T-helper 1 cell treated with Interleukin-12 subunit alpha and Interleukin-12 subunit beta and Interleukin-4 antibody, amounts not matched to agents 30 μg/mL and 1 μg/mL, for 36 hours (primary cell): ENCODE measurements around the gene SHROOM3.
"Not testable (repeated sequence)": the region's sequence is repeated elsewhere in the genome, so short reads cannot be mapped to it uniquely, and the experiment has no call there.

ENCODE experiments used
- H3K27ac Mint-ChIP-seq: one replicate; pipeline ENCODE4 v1.8.0; 2021; ENCODE audit warnings: mild to moderate bottlenecking, mixed read lengths
- H3K27me3 Mint-ChIP-seq: one replicate; pipeline ENCODE4 v1.8.0; 2021; ENCODE audit warnings: low read depth, mixed read lengths
- H3K36me3 Mint-ChIP-seq: one replicate; pipeline ENCODE4 v1.8.0; 2021; ENCODE audit warnings: low read depth, mixed read lengths
- H3K4me1 Mint-ChIP-seq: one replicate; pipeline ENCODE4 v1.8.0; 2021; ENCODE audit warnings: low read depth, mixed read lengths
- H3K4me3 Mint-ChIP-seq: one replicate; pipeline ENCODE4 v1.8.0; 2021; ENCODE audit warnings: mild to moderate bottlenecking, moderate library complexity, mixed read lengths
- H3K9me3 Mint-ChIP-seq: one replicate; pipeline ENCODE4 v1.8.0; 2021; ENCODE audit warnings: mixed read lengths

Gene SHROOM3

DNA sequence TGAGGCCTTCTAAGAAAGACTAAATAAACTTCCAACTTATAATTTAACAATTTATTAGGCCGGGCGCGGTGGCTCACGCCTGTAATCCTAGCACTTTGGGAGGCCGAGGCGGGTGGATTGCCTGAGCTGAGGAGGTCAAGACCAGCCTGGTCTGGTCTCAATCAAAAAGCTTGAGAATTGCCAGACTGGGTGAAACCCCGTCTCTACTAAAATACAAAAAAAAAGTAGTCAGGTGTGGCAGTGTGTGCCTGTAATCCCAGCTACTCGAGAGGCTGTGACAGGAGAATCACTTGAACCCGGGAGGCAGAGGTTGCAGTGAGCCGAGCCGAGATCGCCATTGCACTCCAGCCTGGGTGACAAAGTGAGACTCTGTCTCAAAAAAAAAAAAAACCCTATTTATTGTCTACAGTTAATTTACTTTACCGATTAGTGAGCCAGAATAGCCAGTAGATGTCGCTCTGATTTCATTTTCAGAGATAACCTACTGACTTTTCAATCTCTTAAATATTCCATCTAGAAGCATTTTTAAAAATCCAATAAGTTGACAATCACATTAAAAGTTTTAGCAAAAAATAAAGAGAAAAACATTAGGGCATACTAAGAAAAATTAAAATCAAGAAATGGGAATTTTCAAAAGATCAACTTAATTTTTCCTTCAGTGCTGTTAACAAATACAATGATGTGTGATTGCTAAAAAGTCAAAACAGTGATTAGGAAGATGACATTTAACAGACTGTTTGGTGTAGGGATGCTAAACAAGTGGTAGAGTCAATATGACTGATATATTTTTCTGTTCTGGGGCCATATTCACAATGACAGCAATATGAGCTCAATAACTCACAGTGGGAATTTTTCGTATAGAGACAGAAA, 4.3 kb upstream of the SHROOM3 start:
- peaks cover 31% of the 10 kb centered on the region for H3K27me3 Mint-ChIP-seq
- H3K9me3 Mint-ChIP-seq, result no peaks in the 10 kb centered on the region
- H3K27ac Mint-ChIP-seq, result no peak overlapping the region
- no peak overlapping the region for H3K4me3 Mint-ChIP-seq
- H3K4me1 Mint-ChIP-seq, result no peaks in the 10 kb centered on the region
- H3K36me3 Mint-ChIP-seq, result no peaks in the 10 kb centered on the region

DNA sequence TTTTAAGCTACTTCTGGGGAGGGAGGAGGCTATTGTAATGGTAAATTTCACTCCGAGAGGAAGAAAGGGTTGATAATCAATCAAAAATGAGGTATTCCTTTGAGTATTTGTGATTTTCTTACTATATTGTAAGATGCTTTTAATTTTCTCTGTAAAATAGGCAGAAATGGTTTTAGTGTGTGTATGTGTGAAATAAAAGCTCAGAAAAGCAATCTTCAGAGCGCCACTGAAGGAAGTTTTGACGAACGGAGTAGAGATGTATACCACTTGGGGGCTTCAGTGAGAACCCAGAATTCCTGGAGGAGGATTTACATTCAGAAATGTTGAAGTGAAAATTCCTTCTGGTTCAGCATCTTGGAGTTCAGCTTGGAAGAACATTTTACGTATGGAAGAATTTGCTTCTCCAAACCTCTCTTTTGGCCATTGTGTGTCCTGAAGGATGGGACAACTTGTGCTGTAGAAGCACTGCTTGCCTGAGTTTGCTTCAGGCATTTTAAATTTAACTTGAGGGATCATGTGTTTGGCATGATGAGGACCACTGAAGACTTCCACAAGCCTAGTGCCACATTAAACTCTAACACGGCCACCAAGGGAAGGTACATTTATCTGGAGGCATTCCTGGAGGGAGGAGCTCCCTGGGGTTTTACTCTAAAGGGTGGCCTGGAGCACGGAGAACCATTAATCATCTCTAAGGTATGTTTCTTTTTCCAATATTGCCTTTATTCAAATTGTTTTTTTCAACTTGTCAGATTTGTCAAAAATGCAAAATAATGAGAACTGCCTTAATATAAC, 695 bp downstream of the SHROOM3 start:
- Mint-ChIP-seq H3K4me1 (no peaks in the 10 kb centered on the region), H3K27ac (no peak overlapping the region), H3K9me3 (no peaks in the 10 kb centered on the region), H3K27me3 (peaks cover 47% of the 10 kb centered on the region), H3K36me3 (no peaks in the 10 kb centered on the region), H3K4me3 (no peak overlapping the region)

DNA sequence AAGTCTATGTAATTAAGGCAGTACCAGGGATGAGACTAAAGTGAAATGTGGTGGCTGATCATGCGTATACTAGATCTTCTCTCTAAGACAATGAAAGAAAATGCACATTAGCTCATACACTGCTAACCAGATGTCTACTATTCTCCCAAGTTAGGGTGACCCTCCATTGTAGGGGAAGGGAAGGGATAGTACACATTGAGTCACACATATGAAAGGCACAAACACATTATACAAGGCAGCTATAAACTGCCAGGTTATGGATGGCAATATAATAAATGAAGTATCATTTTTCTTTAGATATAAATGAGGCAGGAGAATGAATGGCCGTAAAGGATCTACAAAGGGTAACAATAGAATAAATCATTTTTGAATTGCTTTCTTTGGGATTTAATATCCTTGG, 4.5 kb downstream of the SHROOM3 start:
- Mint-ChIP-seq H3K4me3 (no peak overlapping the region), H3K36me3 (no peaks in the 10 kb centered on the region), H3K27me3 (peaks cover 41% of the 10 kb centered on the region), H3K4me1 (no peaks in the 10 kb centered on the region), H3K9me3 (no peaks in the 10 kb centered on the region), H3K27ac (no peak overlapping the region)

DNA sequence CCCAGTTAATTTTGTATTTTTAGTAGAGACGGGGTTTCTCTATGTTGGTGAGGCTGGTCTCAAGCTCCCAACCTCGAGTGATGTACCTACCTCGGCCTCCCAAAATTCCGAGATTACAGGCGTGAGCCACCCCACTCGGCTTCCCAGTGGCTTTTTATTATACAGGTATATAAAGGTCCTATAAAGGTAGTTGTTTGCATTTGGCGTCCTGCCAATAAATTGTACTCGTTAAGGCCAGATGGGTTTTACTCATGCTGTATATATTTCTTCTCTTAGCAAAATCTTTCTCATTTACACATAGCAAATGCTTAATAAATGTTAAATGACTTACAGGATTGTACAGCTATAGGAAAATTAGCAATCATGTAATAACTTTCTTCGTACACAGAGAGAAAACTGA, 6.9 kb downstream of the SHROOM3 start:
- no peaks in the 10 kb centered on the region for H3K9me3 Mint-ChIP-seq
- no peak overlapping the region for H3K4me3 Mint-ChIP-seq
- H3K27me3 Mint-ChIP-seq, result peaks cover 25% of the 10 kb centered on the region
- no peaks in the 10 kb centered on the region for H3K36me3 Mint-ChIP-seq
- H3K27ac Mint-ChIP-seq, result no peak overlapping the region
- no peaks in the 10 kb centered on the region for H3K4me1 Mint-ChIP-seq

DNA sequence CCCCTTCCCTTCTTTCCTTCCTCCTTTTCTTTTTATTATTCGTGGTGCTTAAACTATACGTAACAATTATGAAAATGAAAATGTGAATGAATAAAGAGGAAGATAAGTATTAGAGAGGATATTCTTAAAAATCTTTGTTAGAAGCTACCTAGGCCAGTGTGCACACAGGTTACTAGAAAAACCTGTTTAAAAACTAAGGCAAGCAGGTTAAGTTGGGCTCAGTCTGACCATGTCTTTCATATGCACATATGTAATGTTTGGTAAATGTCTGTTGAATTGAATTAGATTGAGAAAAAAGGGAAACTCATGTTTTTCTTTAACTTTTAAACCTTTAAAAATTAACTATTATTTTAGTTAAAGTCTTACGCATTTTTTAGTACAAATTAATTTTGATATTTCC, 7.8 kb downstream of the SHROOM3 start:
- no peak overlapping the region for H3K4me3 Mint-ChIP-seq
- no peaks in the 10 kb centered on the region for H3K36me3 Mint-ChIP-seq
- no peaks in the 10 kb centered on the region for H3K4me1 Mint-ChIP-seq
- H3K9me3 Mint-ChIP-seq, result no peaks in the 10 kb centered on the region
- no peak overlapping the region for H3K27ac Mint-ChIP-seq
- peaks cover 18% of the 10 kb centered on the region for H3K27me3 Mint-ChIP-seq

DNA sequence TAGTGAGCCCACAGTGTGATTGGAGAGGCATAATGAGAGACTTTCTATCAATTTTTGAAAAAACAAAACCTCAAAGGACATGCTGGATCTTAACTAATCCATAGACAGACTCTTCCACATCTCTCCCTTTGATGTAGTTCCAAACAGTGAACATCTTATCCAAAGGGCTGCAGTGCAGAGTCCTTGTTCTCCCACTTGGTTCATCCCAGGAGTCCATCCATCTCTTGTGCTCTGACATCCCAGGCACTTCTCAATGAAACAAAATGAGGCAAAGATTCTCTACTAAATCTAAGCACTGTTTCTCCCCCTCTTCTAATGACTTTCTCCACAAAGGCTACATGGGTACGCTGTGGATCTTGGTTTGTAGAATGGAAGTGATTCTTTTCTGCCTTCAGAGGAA, 8.3 kb downstream of the SHROOM3 start:
- Mint-ChIP-seq H3K27me3 (peaks cover 16% of the 10 kb centered on the region), H3K9me3 (no peaks in the 10 kb centered on the region), H3K4me1 (no peaks in the 10 kb centered on the region), H3K4me3 (no peak overlapping the region), H3K36me3 (no peaks in the 10 kb centered on the region), H3K27ac (no peak overlapping the region)

DNA sequence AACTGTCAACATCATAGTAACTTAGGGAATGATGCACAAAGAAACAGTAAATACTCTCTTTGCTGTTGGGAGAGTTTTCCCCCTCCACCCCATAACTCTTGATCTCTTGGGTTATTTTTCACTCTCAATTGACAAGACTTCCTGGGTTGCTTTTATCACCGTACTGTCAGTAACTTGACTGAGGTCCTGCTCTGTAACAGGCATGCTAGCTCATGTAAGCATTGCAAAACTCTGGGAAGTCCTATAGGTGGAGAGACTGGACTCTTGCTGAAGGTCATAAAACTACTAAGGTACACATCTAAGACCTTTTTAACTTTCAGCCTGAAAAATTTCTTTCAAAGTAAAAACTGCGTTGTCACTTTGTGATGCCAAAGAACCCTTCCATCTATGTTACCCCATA, 10.9 kb downstream of the SHROOM3 start:
- H3K9me3 Mint-ChIP-seq, result no peaks in the 10 kb centered on the region
- H3K4me1 Mint-ChIP-seq, result no peaks in the 10 kb centered on the region
- H3K36me3 Mint-ChIP-seq, result no peaks in the 10 kb centered on the region
- H3K27me3 Mint-ChIP-seq, result peaks cover 8% of the 10 kb centered on the region
- H3K27ac Mint-ChIP-seq, result no peak overlapping the region
- no peak overlapping the region for H3K4me3 Mint-ChIP-seq

DNA sequence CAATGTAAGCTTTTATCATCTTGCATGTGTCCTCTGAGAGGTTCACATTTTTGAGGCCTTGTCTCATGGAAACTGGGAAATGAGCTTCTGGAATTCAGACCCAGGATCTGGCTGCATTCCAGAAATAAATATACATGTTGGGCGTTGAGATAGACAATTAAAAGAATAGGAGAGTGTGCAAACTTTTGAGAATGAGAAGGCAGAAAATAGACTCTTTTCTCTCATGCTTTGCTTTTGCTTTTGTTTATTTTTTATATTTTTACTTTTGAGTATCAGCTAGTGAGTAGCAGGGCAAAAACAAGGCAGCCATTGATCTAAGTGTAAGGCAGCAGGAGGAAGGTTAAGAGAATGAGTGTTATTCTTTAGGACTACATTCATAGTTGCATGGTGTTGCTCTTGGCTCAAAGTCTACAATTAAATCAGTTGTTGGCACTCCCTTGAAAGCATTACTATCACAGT, 12.4 kb downstream of the SHROOM3 start:
- H3K27me3 Mint-ChIP-seq, result peaks cover 11% of the 10 kb centered on the region
- no peaks in the 10 kb centered on the region for H3K9me3 Mint-ChIP-seq
- no peak overlapping the region for H3K27ac Mint-ChIP-seq
- no peaks in the 10 kb centered on the region for H3K4me1 Mint-ChIP-seq
- no peak overlapping the region for H3K4me3 Mint-ChIP-seq
- H3K36me3 Mint-ChIP-seq, result no peaks in the 10 kb centered on the region

DNA sequence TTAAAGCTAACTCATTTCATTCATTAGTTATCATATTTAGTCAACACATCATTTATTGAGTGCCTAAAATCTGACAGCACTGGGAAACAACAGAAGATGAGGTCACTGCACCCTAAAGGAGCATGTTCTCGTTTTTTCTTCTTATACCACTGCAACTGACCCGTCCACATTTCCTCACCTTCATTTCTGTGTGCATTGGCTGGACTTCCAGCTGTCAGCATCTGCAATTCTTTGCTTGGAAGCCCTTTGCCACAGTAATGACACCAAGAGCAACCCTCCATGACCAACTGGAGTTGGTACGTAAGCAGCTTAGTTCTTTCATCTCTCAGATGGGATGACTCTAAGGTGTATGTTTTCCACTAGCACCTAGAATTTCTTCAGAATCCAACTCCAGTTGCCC, 13.2 kb downstream of the SHROOM3 start:
- Mint-ChIP-seq H3K27me3 (peaks cover 11% of the 10 kb centered on the region), H3K4me1 (no peaks in the 10 kb centered on the region), H3K9me3 (no peaks in the 10 kb centered on the region), H3K36me3 (no peaks in the 10 kb centered on the region), H3K27ac (no peak overlapping the region), H3K4me3 (no peak overlapping the region)

DNA sequence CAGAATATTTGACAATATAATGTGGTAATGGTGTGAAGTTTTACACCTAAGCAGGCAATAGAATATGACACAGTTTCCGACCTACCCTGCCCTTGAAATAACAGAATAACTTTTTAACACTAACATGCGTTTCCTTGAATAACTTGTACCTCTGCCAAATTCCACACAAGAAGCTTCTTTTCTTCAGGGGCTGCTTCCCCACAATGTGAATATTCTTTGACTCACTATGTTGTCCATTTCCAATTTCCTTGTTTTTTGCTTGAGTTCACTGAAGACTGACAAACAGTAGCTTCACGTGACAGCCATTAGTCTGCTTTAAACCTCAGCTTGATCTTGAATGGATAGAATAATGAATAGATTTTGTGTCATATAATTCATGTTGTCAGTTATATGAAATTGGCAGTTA, 14.3 kb downstream of the SHROOM3 start:
- no peaks in the 10 kb centered on the region for H3K9me3 Mint-ChIP-seq
- H3K27me3 Mint-ChIP-seq, result peaks cover 7% of the 10 kb centered on the region
- H3K27ac Mint-ChIP-seq, result no peak overlapping the region
- no peaks in the 10 kb centered on the region for H3K36me3 Mint-ChIP-seq
- H3K4me1 Mint-ChIP-seq, result no peaks in the 10 kb centered on the region
- no peak overlapping the region for H3K4me3 Mint-ChIP-seq

DNA sequence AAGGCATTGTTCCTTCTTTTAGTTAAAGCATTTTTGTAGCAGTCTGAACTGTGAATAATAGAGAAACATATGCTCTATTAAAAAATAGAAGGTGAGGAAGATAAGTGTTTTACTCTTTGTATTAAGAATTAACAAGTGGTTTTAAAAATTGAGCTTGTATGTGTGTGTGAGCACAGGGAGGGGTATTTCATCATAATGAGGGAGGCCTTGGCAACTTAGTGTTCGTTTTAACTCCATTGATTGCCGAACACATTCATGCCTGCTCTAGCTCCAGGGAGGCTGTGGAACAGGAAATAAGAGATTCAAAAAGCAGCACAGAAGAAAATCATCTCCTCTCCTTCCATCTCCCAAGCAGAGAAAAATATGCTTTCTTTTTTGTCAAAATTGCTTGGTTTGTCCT, 14.8 kb downstream of the SHROOM3 start:
- Mint-ChIP-seq H3K27me3 (peaks cover 12% of the 10 kb centered on the region), H3K4me3 (no peak overlapping the region), H3K27ac (no peak overlapping the region), H3K36me3 (no peaks in the 10 kb centered on the region), H3K9me3 (no peaks in the 10 kb centered on the region), H3K4me1 (no peaks in the 10 kb centered on the region)

DNA sequence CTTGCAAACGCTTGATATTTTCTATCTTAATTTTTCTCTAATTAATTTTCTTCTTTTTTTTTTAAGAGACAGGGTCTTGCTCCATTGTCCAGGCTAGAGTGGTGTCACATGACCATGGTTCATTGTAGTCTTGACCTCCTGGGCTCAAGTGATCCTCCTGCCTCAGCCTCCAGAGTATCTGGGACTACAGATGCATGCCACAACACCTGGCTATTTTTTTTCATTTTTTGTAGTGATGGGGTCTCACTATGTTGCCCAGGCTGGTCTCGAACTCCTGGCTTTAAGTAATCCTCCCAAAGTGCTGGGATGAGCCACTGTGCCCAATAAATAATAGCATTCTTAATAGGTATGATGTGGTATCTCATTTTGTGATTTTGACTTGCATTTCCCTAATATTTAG, 18.2 kb downstream of the SHROOM3 start:
- Mint-ChIP-seq H3K9me3 (no peaks in the 10 kb centered on the region), H3K4me3 (no peak overlapping the region), H3K4me1 (no peaks in the 10 kb centered on the region), H3K27me3 (peaks cover 14% of the 10 kb centered on the region), H3K27ac (no peak overlapping the region), H3K36me3 (no peaks in the 10 kb centered on the region)

DNA sequence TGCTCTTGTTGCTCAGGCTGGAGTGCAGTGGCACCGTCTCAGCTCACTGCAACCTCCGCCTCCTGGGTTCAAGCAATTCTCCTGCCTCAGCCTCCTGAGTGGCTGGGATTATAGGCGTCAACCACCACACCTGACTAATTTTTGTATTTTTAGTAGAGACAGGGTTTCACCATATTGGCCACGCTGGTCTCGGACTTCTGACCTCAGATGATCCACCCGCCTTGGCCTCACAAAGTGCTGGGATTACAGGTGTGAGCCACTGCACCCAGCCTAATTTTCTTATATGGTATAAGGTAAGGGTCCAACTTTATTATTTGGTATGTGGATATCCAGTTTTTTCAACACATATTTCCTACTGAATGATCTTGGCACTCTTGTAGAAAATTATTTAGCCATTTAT, 19.0 kb downstream of the SHROOM3 start:
- not testable (repeated sequence) for H3K36me3 Mint-ChIP-seq, H3K4me1 Mint-ChIP-seq, H3K4me3 Mint-ChIP-seq, H3K9me3 Mint-ChIP-seq, H3K27ac Mint-ChIP-seq
- peaks cover 14% of the 10 kb centered on the region for H3K27me3 Mint-ChIP-seq

DNA sequence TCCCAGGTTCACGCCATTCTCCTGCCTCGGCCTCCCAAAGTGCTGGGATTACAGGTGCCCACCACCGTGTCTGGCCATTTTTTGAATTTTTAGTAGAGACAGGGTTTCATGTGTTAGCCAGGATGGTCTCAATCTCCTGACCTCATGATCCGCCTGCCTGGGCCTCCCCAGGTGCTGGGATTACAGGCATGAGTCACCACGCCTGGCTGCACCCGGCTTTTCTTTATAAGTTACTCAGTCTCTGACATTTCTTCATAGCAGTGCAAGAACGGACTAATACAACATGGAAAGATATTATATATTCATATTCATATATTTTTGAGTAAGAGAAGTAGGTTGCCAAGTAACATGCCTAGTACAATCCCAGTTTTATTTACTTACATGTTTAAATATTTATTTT, 22.9 kb downstream of the SHROOM3 start:
- Mint-ChIP-seq H3K27ac (no peak overlapping the region), H3K4me1 (no peaks in the 10 kb centered on the region), H3K9me3 (peaks cover 3% of the 10 kb centered on the region), H3K36me3 (no peaks in the 10 kb centered on the region), H3K4me3 (no peak overlapping the region), H3K27me3 (peaks cover 8% of the 10 kb centered on the region)

DNA sequence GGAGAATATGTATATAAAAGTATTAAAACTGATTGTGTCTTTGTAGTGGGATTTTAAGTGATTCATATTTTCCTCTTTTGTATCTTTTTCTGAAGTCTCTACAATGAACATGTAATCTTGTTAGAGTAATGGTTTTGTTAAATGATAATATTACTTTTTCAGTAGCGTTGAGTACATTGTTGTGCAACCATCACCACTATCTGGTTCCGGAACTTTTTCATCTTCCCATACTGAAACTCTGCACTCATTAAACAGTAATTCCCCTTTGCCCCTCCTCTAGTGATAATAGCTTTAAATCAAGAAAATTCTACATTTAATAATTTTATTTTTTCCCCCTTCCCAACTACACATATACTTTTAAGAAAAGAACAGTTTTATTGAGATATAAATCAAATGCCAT, 23.3 kb downstream of the SHROOM3 start:
- H3K4me3 Mint-ChIP-seq, result no peak overlapping the region
- no peaks in the 10 kb centered on the region for H3K36me3 Mint-ChIP-seq
- H3K4me1 Mint-ChIP-seq, result no peaks in the 10 kb centered on the region
- H3K27me3 Mint-ChIP-seq, result peaks cover 8% of the 10 kb centered on the region
- no peak overlapping the region for H3K27ac Mint-ChIP-seq
- peaks cover 7% of the 10 kb centered on the region for H3K9me3 Mint-ChIP-seq
